DMS79 treated with DMSO at 0.1 percent for 48 hours (cell line): ENCODE measurements around the gene KCNQ5.

Source experiments
- DNase-seq: peaks from one replicate; lab custom pipeline; 2025; lab: John Stamatoyannopoulos, UW

The KCNQ5 gene

GRCh38 chr6:73058736-73059135 is 436.9 kb downstream of the KCNQ5 start:
- no peak for DNase-seq

GRCh38 chr6:73062130-73062529 is 440.3 kb downstream of the KCNQ5 start:
- DNase-seq: no peak

- no peak for DNase-seq
These were observed 441.0 kb downstream of the KCNQ5 start for GRCh38 chr6:73062837-73063236.

- no peak for DNase-seq
These were observed 442.4 kb downstream of the KCNQ5 start for GRCh38 chr6:73064266-73064665.

GRCh38 chr6:73073238-73073637 is 451.4 kb downstream of the KCNQ5 start:
- no peak for DNase-seq

- no peak for DNase-seq
These were observed 452.3 kb downstream of the KCNQ5 start for GRCh38 chr6:73074175-73074574.

GRCh38 chr6:73076211-73076954 is 454.5 kb downstream of the KCNQ5 start:
- no peak for DNase-seq

- DNase-seq: no peak
These were observed 456.5 kb downstream of the KCNQ5 start for GRCh38 chr6:73078333-73078862.

- DNase-seq: no peak
These were observed 457.2 kb downstream of the KCNQ5 start for GRCh38 chr6:73078908-73079610.

- DNase-seq: no peak
These were observed 457.7 kb downstream of the KCNQ5 start for GRCh38 chr6:73079611-73079955.

GRCh38 chr6:73079978-73080377 is 458.1 kb downstream of the KCNQ5 start:
- DNase-seq: no peak

GRCh38 chr6:73081955-73082354 is 460.1 kb downstream of the KCNQ5 start:
- DNase-seq: no peak

- DNase-seq: no peak
These were observed 462.0 kb downstream of the KCNQ5 start for GRCh38 chr6:73083886-73084285.

- DNase-seq: no peak
These were observed 463.6 kb downstream of the KCNQ5 start for GRCh38 chr6:73085443-73085871.

- no peak for DNase-seq
These were observed 464.9 kb downstream of the KCNQ5 start for GRCh38 chr6:73086726-73087125.

GRCh38 chr6:73088138-73088813 is 466.4 kb downstream of the KCNQ5 start:
- no peak for DNase-seq

GRCh38 chr6:73104921-73105320 is 483.1 kb downstream of the KCNQ5 start:
- DNase-seq: no peak

- DNase-seq: no peak
These were observed 485.2 kb downstream of the KCNQ5 start for GRCh38 chr6:73107016-73107415.

- no peak for DNase-seq
These were observed 487.1 kb downstream of the KCNQ5 start for GRCh38 chr6:73108949-73109348.

- no peak for DNase-seq
These were observed 487.8 kb downstream of the KCNQ5 start for GRCh38 chr6:73109659-73110058.

- DNase-seq: no peak
These were observed 494.5 kb downstream of the KCNQ5 start for GRCh38 chr6:73116330-73116729.

- no peak for DNase-seq
These were observed 499.6 kb downstream of the KCNQ5 start for GRCh38 chr6:73121421-73121993.
